ENCODE measurements around the gene GDF11. TPM values are rescaled to one million over a fixed set of nuclear protein-coding genes. Genes with fewer than 3 reads are reported as not detected.
A peak's percentile ranks its signal among the peaks of the same experiment; 100 is the strongest.

Gene GDF11
- total RNA-seq, 1 donor from 2014 or later: 8.9 TPM

DNA sequence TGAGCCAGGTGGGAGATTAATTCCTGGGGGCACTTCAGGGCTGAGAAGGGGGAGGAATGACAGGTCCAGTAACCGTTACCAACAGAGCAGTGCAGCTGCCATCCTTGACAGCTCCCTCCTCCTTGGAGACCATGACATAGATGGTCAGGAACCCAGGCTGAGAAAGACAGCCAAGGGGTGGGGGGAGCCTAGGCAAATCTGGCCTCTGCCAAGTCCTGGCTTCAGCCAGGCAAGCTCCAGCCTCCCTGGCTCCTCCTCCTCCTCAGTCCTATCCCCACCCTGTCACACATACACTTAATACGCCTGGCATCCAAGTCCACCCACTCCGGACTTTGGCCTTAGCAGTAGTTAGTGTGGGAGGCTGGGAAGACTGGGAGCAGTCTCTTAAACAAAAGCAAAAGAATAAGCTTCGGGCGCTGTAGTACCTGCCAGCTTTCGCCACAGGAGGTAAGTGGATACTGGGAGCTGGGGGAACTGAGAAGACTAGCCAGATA is 22.8 kb upstream of the GDF11 start, which contains the start of gene RDH5:
TSS of gene RDH5 (plus strand) at position 323 of the 494 bp plus-strand sequence. CDS start 792 bp downstream, outside the sequence.
- DNase-seq (peak; percentile 76), ATAC-seq (peak; percentile 67)
- intact Hi-C loops (cut with micrococcal nuclease): no loop called here

GRCh38 chr12:55720894-55721444 is 22.0 kb upstream of the GDF11 start:
- DNase-seq (peak; percentile 67), ATAC-seq (peak; percentile 58)
- intact Hi-C loops (cut with micrococcal nuclease): no loop called here

DNA sequence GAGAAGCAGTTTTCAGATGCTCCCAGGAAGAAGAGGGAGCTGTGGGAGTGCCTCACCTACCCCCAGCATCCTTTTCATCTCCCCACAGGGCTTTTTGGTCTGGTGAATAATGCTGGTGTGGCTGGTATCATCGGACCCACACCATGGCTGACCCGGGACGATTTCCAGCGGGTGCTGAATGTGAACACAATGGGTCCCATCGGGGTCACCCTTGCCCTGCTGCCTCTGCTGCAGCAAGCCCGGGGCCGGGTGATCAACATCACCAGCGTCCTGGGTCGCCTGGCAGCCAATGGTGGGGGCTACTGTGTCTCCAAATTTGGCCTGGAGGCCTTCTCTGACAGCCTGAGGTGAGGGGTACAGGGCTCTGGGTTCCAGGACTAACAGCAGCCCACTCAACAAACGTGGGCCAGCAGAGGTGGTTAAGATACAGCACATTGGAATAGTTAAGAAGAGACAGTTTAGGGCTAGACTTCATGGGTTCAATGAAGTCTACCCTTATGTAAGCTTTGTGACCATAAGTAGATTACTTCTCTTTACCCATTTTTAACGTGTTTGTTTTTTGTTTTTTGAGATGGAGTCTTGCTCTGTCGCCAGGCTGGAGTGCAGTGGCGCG is 21.2 kb upstream of the GDF11 start:
- DNase-seq (no peak), ATAC-seq (no peak)
- intact Hi-C loops (cut with micrococcal nuclease): no loop called here

GRCh38 chr12:55722948-55723347 is 20.0 kb upstream of the GDF11 start:
- intact Hi-C loops (cut with micrococcal nuclease): no loop called here
- ATAC-seq (no peak), DNase-seq (no peak)

DNA sequence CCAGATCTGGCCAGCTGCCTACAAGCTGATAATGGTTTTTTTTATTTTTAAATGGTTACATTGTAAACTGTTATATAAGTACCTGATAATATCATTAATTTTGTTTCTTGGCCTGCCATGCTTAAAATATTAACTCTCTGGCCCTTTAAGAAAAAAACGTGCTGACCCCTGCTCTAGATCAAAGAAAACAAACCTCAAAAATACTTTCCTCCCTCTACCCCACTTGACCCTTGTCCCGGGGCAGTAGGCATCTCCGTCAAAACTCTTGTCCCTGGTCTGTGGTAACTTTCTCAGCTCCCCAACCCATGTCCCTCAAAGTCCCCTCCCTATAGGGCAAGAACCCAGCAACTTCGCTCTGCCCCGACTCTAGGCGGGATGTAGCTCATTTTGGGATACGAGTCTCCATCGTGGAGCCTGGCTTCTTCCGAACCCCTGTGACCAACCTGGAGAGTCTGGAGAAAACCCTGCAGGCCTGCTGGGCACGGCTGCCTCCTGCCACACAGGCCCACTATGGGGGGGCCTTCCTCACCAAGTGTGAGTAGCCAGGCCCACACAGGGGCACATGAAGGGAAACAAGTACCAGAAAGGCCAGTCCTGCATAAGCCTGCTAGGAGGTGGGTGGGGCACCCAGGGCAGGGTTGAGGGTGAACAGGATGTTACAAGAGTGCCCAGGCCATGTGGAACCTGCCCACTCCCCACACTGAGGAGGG is 19.3 kb upstream of the GDF11 start:
- DNase-seq: no peak
- no peak for ATAC-seq
- intact Hi-C loops (cut with micrococcal nuclease): no loop called here

- intact Hi-C loops (cut with micrococcal nuclease): no loop called here
- ATAC-seq (no peak), DNase-seq (peak; percentile 80)
These were observed 18.5 kb upstream of the GDF11 start for GRCh38 chr12:55724226-55724939.

- DNase-seq (no peak), ATAC-seq (no peak)
- intact Hi-C loops (cut with micrococcal nuclease): no loop called here
These were observed 18.0 kb upstream of the GDF11 start for GRCh38 chr12:55724940-55725309.

DNA sequence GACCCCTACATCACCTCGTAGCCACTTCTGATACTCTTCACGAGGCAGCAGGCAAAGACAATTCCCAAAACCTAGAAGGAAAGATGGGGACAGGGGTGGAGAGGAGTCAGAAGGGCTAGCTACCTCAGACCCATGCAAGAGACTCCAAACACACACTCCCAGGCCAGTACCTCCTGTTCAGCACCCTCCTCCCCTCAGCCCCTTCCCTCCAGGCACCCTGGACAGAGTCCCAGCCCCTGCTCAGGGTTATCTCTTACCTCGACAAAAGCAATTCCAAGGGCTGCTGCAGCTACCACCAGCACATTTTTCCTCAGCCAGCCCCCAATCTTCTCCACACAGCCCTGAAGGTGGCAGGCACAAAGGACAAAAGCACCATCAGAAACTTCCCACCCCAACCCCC is 17.4 kb upstream of the GDF11 start:
- intact Hi-C loops (cut with micrococcal nuclease): no loop called here
- DNase-seq: no peak
- ATAC-seq: no peak

GRCh38 chr12:55726971-55727370 is 16.0 kb upstream of the GDF11 start:
- intact Hi-C loops (cut with micrococcal nuclease): no loop called here
- DNase-seq (no peak), ATAC-seq (no peak)

DNA sequence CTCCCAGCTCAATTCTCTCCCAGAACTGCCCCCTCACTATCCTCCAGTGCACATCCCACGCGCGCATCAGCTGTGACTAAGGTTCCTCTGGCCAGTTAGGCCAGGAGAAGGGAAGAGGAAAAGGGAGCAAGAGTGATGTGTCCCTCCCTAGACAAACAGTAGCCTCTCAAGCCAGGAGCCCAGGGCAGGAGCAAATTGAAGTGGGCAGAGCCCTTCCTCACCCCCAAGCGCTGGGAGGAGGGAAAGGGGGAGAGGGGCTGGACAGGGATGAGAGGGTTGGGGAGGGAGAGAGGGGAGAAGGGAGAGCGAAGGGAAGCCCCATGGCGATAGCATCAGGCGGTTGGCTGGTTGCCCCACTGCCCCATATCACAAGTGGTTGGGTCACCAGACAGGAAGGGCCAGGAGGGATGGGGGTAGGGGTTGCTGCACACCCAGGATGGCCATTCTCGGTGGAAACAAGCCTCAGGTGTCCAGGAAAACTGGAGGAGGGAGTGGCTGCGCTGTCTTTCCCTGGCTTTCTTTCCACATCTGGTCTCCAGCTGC is 15.2 kb upstream of the GDF11 start:
- intact Hi-C loops (cut with micrococcal nuclease): no loop called here
- DNase-seq (peak; percentile 77), ATAC-seq (peak; percentile 0)

- DNase-seq: peak; percentile 87
- intact Hi-C loops (cut with micrococcal nuclease): no loop called here
- peak; percentile 56 for ATAC-seq
These were observed 14.6 kb upstream of the GDF11 start for GRCh38 chr12:55728186-55728938.

DNA sequence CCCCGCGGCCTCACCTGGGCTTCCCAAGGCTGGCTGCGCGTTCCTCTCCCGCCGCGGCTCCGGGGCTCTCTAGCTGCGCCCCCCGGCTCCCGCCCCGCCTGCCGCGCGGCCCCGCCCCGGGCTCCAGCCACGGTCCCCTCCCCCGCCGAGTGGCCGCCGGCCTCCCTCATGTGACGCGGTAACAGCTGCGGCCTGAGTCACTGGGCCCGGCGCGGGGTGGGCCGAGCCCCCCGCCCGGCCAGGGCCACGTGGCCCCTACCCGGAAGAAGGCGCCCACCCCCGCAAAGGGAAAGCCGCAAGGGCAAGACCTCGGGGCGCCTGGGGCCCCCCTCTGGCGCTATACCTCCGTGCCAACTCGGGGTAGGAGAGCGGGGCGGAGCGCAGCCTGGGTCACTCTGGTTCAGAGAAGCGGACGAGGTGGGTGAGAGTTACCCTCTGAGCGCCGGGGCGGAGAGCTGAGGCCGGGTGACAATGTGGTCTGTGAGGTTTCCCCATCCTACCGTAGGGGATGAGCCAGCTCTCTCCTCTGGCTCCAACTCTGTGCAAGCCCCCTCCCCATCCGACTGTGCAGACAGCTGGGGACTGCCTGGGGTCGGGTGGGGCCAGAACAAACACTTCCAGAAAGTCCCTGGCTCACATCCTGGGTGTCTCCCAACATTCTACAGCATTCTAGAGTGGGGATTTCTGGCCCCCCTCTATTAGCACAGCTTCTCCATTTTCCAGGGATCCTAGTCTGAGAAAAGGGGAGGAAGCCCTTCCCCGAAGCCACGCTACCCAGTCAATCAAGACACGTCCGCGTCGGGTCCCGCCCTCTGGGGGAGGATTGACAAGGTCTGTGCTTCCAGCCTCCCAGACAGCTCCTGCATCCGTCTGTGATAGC is 13.7 kb upstream of the GDF11 start, which contains the start of gene CD63:
TSS of gene CD63 (minus strand) at position 71 of the 880 bp plus-strand sequence. CDS start 668 bp downstream, outside the sequence.
- intact Hi-C loops (cut with micrococcal nuclease): no loop called here
- ATAC-seq (peak; percentile 88), DNase-seq (peak; percentile 96)

GRCh38 chr12:55729819-55730818 is 12.8 kb upstream of the GDF11 start:
- peak; percentile 53 for DNase-seq
- intact Hi-C loops (cut with micrococcal nuclease): no loop called here
- ATAC-seq: peak; percentile 0

GRCh38 chr12:55732288-55732687 is 10.6 kb upstream of the GDF11 start:
- DNase-seq: no peak
- ATAC-seq: no peak
- intact Hi-C loops (cut with micrococcal nuclease): no loop called here

DNA sequence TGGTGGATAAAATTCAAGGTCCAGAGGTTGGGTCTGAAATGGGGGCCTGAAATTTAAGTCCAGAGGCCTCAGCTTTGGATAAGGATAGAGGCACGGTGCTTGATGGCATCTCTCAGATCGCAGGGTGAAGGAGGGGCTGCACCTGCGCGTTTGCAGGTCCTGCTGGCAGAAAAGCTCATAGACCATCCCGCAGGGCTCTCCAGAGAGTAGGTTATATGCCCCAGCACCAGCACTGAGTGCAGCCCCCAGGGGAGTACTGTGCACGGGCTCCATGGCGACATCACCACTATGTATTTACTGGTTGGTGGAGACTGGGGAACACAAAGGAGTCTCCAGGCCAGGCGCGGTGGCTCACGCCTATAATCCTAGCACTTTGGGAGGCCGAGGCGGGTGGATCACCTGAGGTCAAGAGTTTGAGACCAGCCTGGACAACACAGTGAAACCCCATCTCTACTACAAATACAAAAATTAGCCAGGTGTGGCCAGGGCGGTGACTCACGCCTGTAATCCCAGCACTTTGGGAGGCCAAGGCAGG is 9.8 kb upstream of the GDF11 start:
- ATAC-seq (no peak), DNase-seq (no peak)
- intact Hi-C loops (cut with micrococcal nuclease): no loop called here

- intact Hi-C loops (cut with micrococcal nuclease): no loop called here
- ATAC-seq (no peak), DNase-seq (no peak)
These were observed 9.1 kb upstream of the GDF11 start for GRCh38 chr12:55733858-55734257.
